Esophagus squamous epithelium (tissue), 4 donors: ENCODE measurements around the gene ANXA1.

ENCODE experiments used
- CTCF ChIP-seq, 6 experiments: fragments of 450-650 bp in 4 of 6; fragments of 200-600 bp in 2 of 6; sonication (generic) in 2 of 6; IDR thresholded peaks; one replicate each; pipeline ENCODE4 v1.5.1; 2016 to 2019; ENCODE audit warnings: antibody characterized with exemption in 6 of 6, mild to moderate bottlenecking in 4 of 6, moderate library complexity in 4 of 6
- POLR2A ChIP-seq, 4 donors: fragments of 450-650 bp; IDR thresholded peaks; one replicate each; pipeline ENCODE4 v1.6.1; 2017; ENCODE audit warnings: antibody characterized with exemption in 4 of 4, mild to moderate bottlenecking in 4 of 4, moderate library complexity in 3 of 4

- peak in 4 of 6 experiments; percentile 40 to 61 (median 50) for TF ChIP-seq CTCF (IDR thresholded peaks at IDR 0.05)
- TF ChIP-seq POLR2A (IDR thresholded peaks at IDR 0.05), result no peak
These were observed 49.2 kb downstream of the ANXA1 start for GRCh38 chr9:73200694-73201452.
